ENCODE measurements around the gene GSG1L2.
"Not testable (repeated sequence)": the region's sequence is repeated elsewhere in the genome, so short reads cannot be mapped to it uniquely, and the experiment has no call there.

Gene GSG1L2

GRCh38 chr17:9790316-9790715 lies 31.6 kb downstream of the GSG1L2 start:
- no peak for DNase-seq (ENCODE audit: low read depth, low spot score)

DNA sequence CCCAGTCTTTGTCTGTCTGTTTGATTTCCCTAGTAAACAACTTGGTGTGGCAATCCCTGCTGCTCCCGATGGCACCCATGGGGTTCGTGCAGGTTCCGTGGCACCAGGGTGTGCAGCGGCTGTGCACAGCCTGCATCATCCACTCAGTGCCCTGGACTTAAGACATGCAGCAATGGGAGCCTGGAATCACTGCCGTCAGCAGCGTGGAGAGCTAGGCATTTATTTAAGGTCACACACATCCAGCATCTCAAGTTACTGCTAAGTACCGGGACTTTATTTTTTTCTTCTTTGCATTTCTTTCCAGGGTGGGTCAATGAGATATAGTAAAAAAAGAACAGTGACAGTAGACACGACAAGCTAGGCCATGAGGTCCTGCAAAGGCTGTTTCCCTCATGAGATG lies 33.3 kb downstream of the GSG1L2 start:
- no peak for DNase-seq (ENCODE audit: low read depth, low spot score)

- no peak for DNase-seq (ENCODE audit: low read depth, low spot score)
Measured at GRCh38 chr17:9784544-9784943, 37.3 kb downstream of the GSG1L2 start.

DNA sequence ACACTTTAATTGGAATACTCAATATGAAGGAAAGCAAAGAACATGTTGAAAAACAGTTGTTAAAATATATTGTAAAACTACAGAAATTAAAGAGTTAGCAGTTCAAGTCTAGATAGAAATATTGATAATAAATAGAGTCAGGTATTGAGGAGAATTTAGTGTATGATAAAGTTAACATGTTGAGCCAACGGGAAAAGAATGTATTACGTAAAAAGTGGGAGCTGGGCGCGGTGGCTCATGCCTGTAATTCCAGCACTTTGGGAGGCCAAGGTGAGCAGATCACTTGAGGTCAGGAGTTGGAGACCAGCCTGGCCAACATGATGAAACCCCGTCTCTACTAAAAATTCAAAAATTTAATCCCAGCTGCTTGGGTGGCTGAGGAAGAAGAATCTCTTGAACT lies 38.4 kb downstream of the GSG1L2 start:
- not testable (repeated sequence) for DNase-seq (ENCODE audit: low read depth, low spot score)

- DNase-seq (ENCODE audit: low read depth, low spot score), result no peak
Measured at GRCh38 chr17:9783050-9783449, 38.8 kb downstream of the GSG1L2 start.

GRCh38 chr17:9780552-9780951 lies 41.3 kb downstream of the GSG1L2 start:
- no peak for DNase-seq (ENCODE audit: low read depth, low spot score)

DNA sequence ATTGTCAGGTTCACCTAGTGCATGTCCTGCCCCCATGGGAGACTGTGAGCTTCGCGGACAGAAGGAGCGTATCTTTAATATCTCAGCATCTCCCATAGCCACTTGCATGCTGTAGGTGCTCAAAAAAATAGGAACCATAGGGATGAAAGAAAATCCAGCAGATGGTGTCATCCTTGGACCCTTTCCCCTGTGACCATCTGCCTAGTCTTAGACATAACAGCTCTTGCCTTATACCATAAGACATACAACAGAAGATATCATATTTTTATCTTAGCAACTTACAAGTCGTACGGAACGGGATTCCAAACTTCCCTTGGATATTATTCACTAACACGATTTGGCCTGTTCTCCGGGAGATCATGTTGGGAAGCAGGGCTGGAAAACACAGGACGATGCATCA lies 45.0 kb downstream of the GSG1L2 start:
- DNase-seq (ENCODE audit: low read depth, low spot score), result no peak

- DNase-seq (ENCODE audit: low read depth, low spot score), result no peak
Measured at GRCh38 chr17:9772658-9773057, 49.2 kb downstream of the GSG1L2 start.

- DNase-seq (ENCODE audit: low read depth, low spot score), result no peak
Measured at GRCh38 chr17:9771465-9771864, 50.4 kb downstream of the GSG1L2 start.

- no peak for DNase-seq (ENCODE audit: low read depth, low spot score)
Measured at GRCh38 chr17:9769036-9769695, 52.7 kb downstream of the GSG1L2 start.

- no peak for DNase-seq (ENCODE audit: low read depth, low spot score)
Measured at GRCh38 chr17:9768381-9768934, 53.4 kb downstream of the GSG1L2 start.

GRCh38 chr17:9767432-9767991 lies 54.4 kb downstream of the GSG1L2 start:
- no peak for DNase-seq (ENCODE audit: low read depth, low spot score)

DNA sequence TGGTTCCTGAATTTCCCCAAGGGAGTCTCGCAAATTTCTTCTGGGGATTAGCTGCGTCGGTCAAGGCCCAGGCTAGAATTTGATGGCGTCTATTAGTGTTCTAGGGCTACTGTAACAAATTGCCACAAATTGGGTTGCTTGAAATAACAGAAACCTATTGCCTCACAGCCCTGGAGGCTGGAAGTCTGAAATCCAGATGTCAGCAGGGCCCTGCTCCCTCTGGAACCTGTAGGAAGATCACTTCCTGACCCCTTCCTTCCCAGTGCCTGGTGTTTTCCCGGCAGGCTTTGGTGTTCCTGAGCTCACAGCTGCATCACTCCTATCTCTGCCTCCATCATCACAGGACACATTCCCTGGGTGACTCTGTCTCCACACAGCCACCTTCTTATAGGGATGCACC lies 54.9 kb downstream of the GSG1L2 start:
- DNase-seq (ENCODE audit: low read depth, low spot score), result no peak

DNA sequence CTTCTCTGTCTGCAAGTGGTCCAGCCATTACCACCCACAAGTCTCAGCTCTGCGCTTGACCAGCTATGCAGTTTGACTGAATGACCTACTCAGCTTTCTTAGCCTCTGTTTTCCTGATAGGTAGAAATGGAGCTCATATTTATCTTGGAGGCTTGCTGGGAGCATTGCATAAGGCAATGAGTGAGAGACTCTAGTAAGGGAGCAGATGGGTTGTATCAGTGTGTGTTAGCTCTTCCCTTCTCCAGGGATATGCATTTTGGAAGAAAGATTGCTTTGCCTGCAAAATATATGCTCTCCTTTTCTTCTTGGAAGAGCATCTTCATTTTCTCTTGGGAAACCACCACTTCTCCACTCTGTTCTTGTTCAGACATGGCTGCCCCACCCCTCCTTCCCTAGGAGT lies 56.6 kb downstream of the GSG1L2 start:
- DNase-seq (ENCODE audit: low read depth, low spot score), result no peak

DNA sequence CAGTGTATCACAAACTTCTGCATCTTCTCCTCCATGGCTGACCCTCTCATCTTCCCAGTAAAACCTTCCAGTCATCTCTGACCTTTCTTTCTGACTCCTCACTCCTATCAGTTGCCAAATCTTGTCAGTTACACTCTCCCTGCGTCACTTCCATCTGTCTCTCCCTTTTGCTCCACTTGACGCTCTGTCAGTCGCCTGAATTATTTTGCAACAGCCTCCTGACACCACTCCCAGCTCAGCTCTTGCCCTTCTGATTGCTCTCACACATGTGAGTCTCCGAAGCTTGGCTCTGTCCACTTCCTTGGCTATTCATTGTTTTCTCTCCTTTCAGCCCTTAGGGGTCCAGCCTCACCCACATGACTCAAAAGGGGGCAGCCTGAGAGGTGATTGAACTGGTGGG lies 58.2 kb downstream of the GSG1L2 start:
- DNase-seq (ENCODE audit: low read depth, low spot score), result no peak

- DNase-seq (ENCODE audit: low read depth, low spot score), result no peak
Measured at GRCh38 chr17:9760266-9760665, 61.6 kb downstream of the GSG1L2 start.

GRCh38 chr17:9755083-9755482 lies 66.8 kb downstream of the GSG1L2 start:
- DNase-seq (ENCODE audit: low read depth, low spot score), result no peak

Data from brain pericyte (primary cell).